ENCODE data around the gene FHIT.
"Not testable (repeated sequence)": the region's sequence is repeated elsewhere in the genome, so short reads cannot be mapped to it uniquely, and the experiment has no call there.

The FHIT gene

DNA sequence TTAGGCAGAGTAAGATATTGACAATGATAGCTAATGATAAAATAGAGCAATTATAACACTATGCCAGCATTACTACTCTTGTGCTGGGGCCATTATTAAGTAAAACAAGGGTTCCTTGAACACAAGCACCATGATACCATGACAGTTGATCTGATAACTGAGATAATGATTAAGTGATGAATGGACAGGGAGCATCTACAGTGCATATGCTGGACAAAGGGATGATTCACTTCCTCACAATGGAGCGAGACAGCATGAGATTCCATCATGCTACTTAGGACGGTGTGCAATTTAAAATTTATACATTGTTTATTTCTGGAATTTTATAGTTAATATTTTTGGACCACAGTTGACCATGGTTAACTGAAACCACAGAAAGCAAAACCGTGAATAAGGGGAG, 156.6 kb downstream of the FHIT start:
- DNase-seq: no peak

DNA sequence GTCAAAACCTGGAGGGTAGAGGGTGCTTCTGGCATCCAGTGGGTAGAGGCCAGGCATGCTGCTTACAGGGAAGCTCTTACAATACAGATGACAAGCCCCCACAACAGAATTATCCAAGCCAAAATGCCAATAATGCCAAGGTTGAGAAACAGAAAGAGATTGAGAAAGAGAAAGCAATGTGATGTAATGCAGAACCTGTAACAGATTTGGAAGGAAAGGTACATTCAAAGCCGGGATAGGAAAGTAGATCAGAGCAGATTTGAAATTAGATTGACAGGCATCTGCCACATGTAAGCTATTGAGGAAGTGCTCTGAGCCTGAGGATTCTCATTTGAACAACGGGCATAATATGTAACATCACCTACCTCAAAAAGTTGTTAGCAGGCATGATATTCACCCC, 157.9 kb downstream of the FHIT start:
- no peak for DNase-seq

DNA sequence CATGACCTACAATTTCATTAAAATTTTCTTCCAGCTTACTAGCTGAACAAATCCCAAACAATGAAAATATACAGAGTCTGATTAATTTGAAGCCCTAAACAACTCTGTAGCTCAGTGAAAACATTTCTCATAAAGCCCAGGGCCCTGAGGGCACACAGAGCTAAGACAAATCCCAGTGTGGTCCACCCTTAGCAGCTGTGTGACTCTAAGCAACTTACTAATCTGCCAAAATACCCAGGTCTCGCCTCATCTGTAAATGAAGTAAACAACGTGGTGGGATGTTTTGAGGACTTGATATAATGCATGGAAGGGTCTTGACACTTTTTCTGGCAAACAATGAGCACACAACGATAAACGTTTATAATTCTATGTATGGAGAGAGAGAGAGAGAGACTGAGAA, 158.4 kb downstream of the FHIT start:
- DNase-seq: no peak

DNA sequence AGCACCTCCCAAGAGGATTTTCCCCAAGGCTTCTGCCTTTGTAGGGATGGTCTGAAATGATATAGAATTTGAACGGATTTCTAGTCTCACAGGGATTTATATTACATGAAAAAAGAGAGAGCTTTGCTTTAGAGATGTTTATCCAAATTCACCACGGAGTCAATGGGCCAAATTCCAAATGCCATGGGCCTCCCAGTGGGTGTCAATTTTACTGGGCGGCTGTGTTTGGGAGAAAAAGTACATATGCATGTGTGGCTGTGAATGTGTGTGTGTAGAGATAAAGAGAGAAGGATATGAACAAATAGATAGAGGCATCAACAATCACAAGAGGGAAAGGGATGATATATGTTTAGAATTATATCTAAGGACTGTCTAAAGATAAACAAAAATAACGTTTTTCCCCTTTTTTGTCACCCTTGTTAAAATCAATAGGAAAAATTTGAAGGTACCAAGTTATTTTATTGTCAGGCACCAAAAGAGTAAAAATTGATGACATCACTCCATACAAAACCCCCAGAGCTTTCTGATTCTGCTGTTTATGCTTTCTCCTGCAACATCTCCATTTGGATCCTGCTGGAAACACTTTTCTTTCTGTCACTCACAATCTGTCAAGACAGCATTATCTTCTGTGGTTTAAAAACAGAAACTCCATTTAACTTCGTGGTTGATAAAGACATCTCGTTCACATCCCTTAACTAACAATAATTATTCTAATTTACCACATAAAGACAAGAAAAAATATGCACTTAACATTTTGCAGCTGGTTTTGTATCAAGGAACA, 160.7 kb downstream of the FHIT start:
- no peak for DNase-seq

DNA sequence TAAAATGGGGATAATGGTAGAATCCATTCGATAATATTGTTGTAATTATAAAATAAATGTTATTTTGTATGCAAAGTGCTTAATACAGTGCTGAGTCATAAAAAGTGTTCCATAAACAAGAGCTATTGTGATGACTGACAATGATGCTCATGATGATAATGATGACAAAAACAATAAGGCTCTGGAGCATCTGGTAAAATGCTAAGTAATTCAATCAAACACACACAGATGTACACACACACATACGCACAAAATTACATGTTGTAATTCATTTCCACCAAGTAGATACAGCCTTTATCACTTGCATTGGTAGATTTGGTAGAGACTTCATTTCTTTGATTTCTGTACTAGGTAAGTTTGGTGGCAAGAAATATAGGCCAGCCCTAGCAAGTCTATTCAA, 163.8 kb downstream of the FHIT start:
- no peak for DNase-seq

DNA sequence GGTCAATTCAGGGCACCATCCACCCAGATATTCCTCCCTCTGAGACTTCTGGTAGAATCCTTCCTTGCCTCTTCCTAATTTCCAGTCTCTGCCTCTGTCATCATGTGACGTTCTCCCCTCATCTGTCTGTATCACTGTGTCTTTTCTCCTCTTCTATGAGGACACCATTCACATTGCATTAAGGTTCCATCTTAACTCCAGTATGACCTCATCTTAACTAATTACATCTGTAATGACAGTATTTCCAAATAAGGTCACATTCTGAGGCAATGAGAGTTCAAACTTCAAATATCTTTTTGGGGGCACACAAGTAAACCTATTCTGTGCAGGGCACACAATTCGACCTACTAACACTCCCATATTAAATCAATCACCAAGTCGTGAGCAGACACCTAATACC, 169.7 kb downstream of the FHIT start:
- no peak for DNase-seq

DNA sequence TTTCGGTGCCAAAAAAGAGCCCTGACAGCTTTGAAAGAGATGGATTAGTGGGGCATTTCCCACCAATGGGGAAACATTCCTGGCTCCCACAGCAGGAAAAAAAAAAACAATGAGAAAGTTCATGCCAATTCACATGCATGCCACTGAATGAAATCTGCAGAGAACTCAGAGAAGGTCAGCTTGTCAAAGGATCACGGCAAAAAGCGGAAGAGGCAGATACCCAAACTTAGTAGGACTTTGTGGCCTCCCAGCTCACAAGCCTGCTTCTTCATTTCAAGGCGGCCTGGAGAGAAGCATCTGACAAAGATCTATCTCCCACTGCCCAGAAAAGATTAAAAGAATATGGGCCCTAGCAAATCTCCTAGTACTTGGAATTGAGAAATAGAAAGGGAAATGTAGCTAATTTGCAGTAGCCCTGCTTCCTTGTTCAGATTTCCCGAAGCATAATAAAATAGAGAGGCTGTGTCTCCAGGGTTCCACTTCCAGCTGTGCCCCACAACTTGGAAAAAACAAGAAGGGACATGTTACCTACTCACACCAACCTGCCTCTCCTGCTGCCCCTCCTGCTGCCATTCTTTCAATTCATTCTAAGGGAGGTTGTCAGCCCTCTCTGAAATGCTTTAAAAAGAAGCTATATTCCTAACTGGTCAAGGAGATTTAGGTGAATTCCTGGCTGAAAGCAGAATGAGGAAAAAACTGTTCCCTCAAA, 170.4 kb downstream of the FHIT start:
- no peak for DNase-seq

DNA sequence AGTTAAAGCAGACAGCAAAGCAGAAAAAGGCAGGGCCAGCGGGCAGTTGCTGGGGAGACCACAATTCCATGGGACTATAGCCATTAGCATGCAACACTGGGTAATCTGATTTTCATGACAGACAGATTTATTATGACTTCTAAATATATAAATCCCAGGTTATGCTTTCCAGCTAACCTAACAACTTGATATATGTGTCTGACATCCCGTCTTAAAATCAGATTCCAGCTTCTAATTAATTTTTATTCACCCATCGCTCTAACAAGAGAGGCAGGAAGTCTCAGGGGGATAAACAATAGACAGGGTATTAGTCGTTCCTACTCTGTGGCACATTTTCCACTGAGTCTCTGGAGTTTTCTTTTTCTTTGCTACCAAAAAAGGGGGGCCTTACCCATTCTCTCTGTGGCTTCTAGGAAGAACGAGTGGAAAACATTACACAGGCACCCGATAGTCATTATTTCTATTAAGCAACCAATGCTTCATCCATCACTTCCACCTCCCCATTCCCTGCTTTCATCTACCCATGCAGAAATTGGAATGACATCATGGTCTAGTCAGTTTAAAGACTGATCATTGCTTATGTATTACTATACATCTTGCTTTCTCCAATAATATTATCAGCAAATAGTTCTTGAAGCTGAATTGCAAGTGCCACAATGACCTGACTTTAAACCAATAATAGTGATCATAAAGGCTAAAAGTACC, 173.1 kb downstream of the FHIT start:
- no peak for DNase-seq

DNA sequence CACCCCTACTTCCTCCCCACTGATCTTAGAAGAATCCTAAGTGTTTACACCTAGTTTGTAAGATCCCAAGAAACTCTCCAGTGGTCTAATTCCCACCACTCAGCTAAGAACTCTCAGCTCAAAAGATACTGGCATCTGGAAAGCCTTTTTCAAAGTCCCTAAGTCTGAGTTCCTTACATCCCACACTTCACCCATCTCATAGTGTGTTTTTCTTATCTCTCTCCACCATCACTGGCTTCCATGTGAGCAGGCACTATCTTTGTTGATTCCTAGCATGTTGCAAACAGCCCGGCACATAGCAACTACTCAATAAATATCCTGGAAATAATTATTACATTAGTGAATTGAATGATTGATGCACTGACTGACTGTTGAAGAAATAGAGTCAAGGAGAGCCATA, 173.7 kb downstream of the FHIT start:
- DNase-seq: no peak

DNA sequence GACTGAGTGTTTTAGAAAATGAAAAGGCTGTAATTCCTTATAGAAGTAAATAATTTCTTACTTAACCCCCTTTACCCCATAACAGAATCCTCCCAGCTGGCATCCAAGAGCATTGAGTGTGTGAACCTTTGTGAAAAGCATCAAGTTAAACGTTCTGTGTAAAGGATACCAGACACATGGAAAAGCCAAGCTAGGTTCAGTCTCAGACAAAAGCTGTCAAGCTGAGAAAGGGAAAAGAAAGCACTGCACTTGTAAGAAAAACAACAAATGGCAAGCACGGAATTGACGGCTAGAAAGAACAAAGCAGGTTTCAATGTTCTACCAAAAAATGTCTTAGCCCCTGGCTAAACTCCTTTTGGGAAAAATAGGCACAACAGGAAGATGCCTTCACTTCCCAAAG, 176.5 kb downstream of the FHIT start:
- no peak for DNase-seq

DNA sequence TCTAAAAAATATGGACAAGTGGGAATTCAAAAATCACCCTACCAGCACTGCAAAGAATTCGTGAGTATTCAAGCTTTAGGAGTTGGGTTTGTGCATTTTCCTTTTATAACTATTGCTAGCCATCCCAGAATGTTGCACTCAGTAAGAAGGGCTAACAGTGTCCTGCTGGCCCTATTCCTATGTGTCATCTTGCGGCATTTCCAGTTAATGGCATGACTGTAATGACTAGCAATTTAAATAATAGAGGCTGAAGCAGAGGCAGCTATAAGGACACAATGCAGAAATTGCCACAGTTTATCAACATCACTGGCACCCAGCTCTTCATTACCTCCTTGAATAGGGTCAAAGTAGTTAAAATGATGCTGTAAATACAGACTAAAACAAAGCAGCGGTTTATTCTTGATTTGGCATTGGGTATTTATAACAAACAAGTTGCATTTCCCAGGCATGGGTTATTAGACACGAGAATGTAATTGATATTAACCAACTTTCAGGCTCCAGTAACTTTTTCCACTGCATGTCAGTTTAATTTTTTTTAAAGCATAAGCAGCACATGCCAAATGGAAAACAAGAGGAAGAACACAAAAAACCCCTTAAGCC, 177.6 kb downstream of the FHIT start:
- DNase-seq: no peak

DNA sequence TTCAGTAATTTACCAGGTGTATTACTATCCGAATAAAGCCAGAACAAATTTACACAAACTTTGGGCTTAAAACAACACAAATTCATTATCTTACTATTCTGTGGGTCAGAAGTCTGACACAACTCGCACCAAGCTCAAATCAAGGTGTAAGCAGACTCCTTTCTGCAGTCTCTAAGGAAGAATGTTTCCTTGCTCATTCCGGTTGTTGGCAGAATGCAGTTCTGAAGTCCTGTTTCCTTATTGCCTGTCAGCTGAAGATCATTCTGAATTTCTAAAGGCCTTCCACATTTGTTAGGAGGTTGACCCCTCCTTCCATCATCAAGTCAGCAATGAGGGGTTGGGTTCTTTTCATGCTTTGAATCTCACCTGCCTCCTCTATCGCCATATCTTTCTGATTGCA, 183.2 kb downstream of the FHIT start:
- no peak for DNase-seq

DNA sequence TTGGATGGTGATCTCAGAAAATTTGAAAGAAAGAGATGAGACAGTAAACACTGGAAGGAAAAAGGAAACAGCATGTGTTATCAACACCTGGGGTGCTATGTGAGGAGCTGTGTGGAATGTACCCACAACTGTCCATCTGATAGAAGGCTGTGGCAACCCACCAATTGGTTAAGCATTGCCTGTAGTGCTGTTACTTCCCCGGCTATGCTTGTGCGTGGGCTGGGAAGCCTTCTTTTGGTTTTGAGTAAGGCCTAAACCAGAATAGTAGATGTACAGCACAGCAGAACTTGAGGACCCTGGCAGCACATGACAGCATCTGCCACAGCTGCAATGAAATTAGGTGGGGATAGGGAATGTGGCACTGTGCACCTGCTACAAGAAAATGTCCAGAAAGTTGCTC, 184.5 kb downstream of the FHIT start:
- DNase-seq: no peak

DNA sequence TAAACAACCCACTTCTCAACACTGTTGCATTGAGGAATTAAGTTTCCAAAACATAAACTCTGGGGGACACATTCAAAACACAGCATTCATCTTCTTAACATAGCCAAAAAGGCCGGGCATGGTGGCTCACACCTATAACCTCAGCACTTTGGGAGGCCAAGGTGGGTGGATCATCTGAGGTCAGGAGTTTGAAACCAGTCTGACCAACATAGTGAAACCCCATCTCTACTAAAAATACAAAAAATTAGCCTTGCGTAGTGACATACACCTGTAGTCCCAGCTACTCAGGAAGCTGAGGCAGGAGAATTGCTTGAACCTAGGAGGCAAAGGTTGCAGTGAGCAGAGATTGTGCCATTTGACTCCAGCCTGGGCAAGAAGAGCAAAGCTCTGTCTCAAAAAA, 185.0 kb downstream of the FHIT start:
- not testable (repeated sequence) for DNase-seq

DNA sequence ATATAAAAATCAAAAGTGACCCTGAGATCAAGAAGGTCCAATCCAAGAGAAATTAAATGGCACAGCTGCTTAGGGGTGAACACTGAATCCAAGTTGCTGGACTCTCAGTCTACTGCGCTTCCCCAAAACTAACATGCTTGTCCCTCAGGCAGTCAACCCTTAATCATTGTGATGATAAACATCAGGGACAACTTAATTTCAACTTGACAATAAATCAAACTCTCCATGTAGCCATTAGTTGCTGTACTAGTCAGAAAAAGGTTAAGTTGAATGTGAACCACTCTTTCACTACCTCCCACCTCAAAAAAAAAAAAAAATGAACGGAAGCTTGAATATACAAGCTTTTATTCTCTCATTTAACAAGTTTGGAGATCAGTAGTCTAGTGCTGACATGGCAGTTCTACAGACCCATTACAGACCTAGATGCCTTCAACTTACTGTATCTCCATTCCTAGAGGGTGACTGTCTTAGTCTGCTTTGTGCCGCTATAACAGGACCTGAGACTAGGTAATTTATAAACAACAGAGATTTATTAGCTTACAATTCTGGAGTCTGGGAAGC, 185.7 kb downstream of the FHIT start:
- DNase-seq: no peak

DNA sequence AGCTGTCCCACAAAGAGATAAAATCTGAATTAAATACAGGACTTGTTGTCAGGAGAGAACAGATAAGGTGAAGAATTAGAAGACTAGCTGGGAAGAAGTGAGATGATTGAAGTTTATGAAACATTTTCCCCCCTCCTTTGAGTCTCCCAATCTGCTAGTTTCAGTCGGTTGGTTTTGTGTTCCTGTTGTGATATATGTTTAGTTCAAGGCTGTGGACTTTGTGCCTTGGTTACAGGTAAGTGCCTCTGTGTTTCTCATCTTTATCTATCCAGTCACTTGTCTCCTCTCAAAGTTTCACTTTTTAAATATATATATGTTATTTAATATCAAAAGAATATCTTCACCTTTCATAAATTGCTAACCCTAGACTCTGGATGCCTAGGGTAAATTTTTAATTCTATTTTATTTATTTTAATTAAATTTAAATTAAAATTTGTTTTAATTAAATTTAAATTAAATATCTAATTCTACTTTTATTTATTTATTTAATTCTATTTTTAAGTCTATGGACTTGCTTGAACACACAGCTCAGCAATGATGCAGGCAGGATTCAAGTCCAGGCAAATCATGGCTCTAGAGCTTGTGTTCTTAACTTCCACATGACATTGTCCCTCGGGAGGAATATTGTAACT, 190.0 kb downstream of the FHIT start:
- DNase-seq: no peak

DNA sequence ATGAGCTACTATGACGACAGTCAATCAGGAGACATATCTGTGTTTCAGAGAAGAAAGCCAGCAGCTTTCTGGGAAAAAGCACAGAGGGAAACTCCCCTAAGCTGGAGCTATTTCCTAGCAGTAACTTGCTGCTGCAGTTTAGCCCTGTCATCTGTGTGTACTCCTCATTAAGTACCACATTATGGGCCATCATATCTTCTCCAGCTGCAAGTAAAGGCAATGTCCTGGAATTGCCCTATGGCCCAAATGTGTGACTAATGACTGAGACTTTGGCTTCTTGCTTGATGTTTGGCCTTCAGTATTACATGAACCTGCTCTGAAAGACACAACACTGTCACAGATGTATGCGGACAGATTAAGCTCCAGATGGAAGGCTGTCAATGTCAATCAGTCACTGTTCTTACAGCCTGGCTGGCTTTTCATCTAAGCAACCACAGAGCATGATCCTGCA, 190.8 kb downstream of the FHIT start:
- DNase-seq: no peak

DNA sequence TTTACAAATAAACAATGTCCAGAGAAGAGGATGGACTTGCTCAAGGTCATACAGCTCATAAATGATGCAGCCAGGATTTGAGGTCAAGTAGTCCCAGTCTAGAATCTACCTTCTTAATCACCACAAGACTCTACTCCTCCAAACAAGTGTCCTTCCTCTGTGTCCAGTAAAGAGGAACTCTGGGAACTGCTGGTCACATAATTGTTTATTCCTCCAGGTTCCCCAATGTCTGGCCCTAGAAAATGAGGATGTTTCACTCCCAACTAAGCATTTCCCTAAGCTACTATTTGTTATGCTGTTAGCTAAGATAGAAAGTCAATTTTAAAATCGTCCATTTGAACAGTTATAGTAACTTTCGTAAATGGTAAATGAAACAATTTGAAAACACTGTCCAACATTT, 192.4 kb downstream of the FHIT start:
- DNase-seq: no peak

DNA sequence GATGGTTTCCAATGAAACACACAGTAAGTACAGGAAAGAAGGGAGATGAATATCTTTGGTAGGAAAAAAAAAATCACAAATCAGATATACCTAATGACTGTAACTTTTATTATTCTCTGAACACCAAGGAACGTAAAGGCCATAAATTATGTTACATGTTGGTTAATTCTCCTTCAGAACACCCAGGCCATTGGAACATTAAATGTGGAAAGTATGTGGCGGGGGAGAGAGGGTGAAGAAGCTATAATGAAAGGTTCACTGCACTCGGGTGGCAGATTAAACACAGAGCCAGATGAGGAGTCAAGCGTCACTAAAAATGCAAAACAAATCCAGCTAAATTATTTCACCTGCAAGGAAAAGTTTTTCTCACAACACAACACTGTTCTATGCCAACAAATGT, 193.8 kb downstream of the FHIT start:
- no peak for DNase-seq

DNA sequence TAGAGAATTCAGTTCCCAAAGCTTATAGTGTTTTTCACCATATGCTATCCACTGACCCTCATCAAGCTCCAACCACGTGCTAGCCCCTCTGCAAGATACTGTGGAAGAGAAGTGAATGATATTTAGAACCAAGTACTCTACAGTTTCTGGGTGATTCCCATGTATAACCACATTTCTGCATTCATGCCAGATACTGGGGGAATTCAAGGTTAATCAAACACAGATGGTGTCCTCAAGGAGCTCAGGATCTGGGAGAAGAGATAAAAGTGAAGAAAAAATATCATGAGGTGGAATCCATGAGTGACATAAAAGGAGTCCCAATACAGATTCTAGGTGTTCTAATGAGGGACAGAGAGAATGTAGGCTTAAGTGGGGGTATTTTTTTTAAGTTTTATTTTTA, 195.8 kb downstream of the FHIT start:
- DNase-seq: no peak

DNA sequence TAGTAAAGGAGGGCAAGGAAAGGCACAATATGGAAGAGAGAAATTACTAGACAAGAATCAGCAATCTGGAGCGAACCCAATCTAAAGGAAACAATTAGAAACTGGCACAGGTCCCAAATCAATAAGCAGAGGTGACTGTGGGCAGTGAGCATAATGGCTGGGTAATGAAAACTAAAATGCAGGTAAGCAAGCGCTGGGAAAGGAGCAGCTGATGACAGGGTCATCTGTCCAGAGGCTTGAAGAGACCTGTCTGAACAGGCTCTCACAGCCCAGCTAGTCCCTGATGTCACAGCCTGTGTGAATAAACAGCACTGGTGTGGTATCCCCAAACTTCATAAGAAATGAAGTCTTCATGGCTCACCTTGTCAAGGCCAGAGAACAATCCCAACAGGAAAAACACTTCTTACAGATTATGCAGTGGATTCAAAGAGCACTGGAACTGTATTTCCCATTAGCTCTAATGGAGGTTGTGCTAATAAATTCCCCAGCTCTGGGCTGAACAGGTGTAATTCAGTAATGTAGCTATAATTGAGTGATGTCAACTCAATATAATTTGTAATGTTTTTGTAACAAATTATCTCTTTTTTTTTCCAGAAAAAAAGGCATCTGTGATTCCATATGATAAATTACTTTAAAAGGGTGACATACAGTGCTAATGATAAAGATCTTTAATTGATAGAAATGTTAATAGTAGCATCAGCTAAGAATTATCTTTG, 197.3 kb downstream of the FHIT start:
- no peak for DNase-seq

DNA sequence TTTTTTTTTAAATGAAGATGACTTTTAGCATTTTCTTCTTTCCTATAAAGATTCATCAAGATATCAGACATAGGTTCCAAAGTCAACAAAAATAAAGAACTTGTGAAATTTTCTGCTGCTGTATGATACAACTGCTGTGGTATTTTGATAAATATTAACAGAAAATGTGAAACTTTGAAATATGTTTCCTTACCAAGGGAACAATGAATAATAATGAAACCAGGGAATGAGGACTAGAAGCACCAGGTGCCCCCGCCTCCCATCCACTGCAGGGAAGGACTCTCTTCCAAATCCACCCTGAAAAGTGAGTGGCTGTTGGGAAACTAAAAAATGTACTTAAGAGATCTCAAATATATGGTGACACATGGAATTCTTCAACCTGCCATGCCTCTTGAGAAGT, 198.4 kb downstream of the FHIT start:
- no peak for DNase-seq

All from activated gamma-delta T cell treated with Interleukin-2 at 50 U/mL for 16 hours (primary cell).